VCaP (cell line): ENCODE measurements around the gene LARGE1.

Experiments used
- H3K27ac ChIP-seq: fragments of 450-650 bp; 2 replicates; pipeline ENCODE4 v1.5.1; 2017
- CTCF ChIP-seq: fragments of 450-650 bp; conservative IDR thresholded peaks from 2 replicates; pipeline ENCODE4 v1.5.1; 2017; ENCODE audit warnings: mild to moderate bottlenecking, moderate library complexity

Gene LARGE1

DNA sequence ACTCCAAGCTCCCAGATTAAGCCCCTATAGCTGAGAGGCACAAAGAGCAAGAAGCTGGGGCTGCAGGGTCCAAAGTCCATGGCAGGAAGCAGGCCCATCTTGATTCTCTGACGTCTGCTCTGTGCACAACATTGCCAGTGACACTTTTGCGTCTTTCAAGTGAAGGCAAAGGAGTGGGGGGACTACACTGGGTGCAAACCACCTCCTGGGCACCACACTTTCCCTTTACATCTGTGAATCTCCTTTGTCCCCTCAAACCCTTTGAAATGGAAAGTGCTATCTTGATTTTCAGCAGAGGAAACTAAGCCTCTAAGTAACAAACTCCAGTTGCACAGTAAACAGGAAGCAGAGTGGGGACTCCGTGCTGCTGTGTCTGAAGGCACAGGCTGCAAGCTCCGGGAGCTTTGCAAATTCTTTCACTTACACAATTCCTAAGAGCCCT is 428.0 kb downstream of the LARGE1 start:
- TF ChIP-seq CTCF, result no peak
- no peak overlapping the region for H3K27ac ChIP-seq

DNA sequence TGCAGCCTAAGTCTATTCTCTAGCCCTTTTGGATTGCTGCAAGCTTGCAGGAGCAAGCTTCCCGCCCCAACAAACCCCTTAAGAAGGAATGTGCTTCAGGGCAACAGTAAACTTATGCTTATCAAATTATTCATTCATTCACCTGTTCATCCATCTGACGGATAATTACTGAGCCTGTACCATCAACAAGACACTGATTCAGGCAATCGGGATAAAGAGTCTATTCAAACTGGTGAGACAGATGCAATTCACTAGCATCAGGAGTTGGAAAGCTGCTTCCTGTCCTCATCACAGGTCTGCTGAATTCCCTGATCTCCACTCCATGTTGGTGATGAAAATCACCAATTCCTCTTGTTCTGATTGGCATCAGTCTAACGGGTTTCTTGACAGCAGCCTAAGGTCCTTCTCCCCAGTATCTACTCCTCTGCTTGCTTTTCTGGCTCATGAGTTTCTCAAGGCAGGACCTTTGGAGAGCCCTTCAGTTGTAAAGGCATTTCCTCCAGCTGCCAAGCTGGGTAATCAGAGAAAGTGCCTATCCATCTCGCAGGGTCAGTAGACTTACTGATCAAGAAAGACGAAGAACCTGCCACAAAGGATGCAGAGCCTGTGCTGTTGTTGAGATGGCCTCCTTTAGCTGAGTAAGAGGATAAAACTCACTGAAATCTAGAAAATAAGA is 433.1 kb downstream of the LARGE1 start:
- H3K27ac ChIP-seq, result no peak overlapping the region
- no peak for TF ChIP-seq CTCF

GRCh38 chr22:33481550-33481949 is 438.7 kb downstream of the LARGE1 start:
- no peak for TF ChIP-seq CTCF
- H3K27ac ChIP-seq, result no peak overlapping the region

DNA sequence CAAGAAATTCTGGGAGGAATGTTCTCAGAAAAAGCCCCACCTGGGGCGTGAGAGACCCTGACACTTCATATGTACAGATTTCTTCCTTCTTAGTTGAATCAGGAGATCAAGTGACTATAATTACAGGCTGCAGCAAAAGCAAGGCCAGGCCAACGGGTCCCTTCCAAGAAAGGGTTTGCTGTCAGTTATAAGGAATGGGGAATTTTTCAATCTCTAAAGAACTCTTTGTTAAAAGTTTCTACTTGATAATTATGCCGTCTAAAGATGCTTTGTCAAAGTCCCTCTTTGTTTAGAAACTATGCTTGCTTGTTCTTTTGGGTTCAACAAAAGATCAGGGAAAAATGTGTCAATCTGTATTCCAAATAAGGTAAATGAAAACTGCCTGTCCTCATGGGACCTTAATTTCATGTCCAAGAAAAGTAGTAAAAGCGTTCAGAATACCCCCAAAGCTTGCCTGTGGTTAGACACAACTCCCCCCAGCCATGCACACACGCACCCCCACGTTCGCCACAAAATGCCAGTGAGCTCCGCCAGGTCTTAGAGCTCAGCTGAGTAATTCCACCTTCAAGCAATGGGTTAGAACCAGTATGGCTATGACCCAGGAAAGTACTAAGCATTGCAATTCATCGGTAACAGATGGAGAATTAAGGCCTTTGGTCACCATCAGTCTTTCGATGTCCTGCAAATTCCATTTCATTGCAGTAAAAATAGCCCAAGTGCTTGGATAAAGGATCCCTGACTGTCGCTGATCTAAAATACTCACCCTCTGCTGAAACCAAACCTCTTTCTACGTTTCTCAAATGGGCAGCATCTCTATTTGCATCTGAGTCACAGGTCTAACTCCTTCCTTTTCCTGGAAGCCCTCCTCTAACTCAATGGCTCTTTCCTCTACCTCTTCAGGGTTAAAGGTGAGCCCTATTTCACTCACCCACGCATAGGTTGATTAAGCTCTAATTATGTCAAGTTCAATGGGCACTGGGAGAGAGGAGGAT is 442.9 kb downstream of the LARGE1 start:
- no peak for TF ChIP-seq CTCF
- H3K27ac ChIP-seq, result no peak overlapping the region

- TF ChIP-seq CTCF, result no peak
- no peak overlapping the region for H3K27ac ChIP-seq
Observed at GRCh38 chr22:33476716-33477115, 443.6 kb downstream of the LARGE1 start.

GRCh38 chr22:33476206-33476605 is 444.1 kb downstream of the LARGE1 start:
- no peak overlapping the region for H3K27ac ChIP-seq
- TF ChIP-seq CTCF, result no peak

GRCh38 chr22:33474587-33474986 is 445.7 kb downstream of the LARGE1 start:
- no peak overlapping the region for H3K27ac ChIP-seq
- TF ChIP-seq CTCF, result no peak
